Hepatocyte (in vitro differentiated cells): ENCODE measurements around the gene SORL1.

Source experiments
- CTCF ChIP-seq: fragments of 200-600 bp; sonication (generic); IDR thresholded peaks from 2 replicates; pipeline ENCODE4 v1.5.1; 2016; ENCODE audit warnings: antibody characterized with exemption, mild to moderate bottlenecking; ENCODE audit not compliant: poor library complexity
- EZH2 ChIP-seq: fragments of 200-600 bp; sonication (generic); IDR thresholded peaks from 2 replicates; pipeline ENCODE4 v1.6.1; 2016; ENCODE audit warnings: antibody characterized with exemption, mild to moderate bottlenecking, borderline replicate concordance
- EZH2phosphoT487 ChIP-seq: fragments of 200-600 bp; sonication (generic); IDR thresholded peaks from one replicate; pipeline ENCODE4 v1.6.1; 2018; ENCODE audit warnings: antibody characterized with exemption, mild to moderate bottlenecking, low read depth, moderate library complexity; ENCODE audit not compliant: unreplicated experiment, severe bottlenecking

GRCh38 chr11:121553806-121554205 is 101.7 kb downstream of the SORL1 start:
- TF ChIP-seq CTCF = no peak
- TF ChIP-seq EZH2 = no peak
- no peak for TF ChIP-seq EZH2phosphoT487
